Activated CD4-positive, alpha-beta T cell treated with anti-CD3 and anti-CD28 coated beads for 1 hour (primary cell): Measurements from ENCODE around the gene DIAPH3.

Experiments used
- DNase-seq: peaks from one replicate; pipeline ENCODE4 v3.0.0-alpha.2; 2020

Gene DIAPH3

GRCh38 chr13:60150538-60150937 is 13.2 kb downstream of the DIAPH3 start:
- DNase-seq, result no peak

GRCh38 chr13:60148918-60149317 is 14.8 kb downstream of the DIAPH3 start:
- DNase-seq, result no peak

GRCh38 chr13:60147361-60147760 is 16.4 kb downstream of the DIAPH3 start:
- DNase-seq, result no peak

GRCh38 chr13:60146471-60146870 is 17.3 kb downstream of the DIAPH3 start:
- no peak for DNase-seq

GRCh38 chr13:60143775-60144174 is 20.0 kb downstream of the DIAPH3 start:
- DNase-seq, result no peak

- DNase-seq, result no peak
Measured at GRCh38 chr13:60139272-60139671, 24.5 kb downstream of the DIAPH3 start.

- DNase-seq, result no peak
Measured at GRCh38 chr13:60138674-60139073, 25.1 kb downstream of the DIAPH3 start.

GRCh38 chr13:60137911-60138560 is 25.7 kb downstream of the DIAPH3 start:
- no peak for DNase-seq

- DNase-seq, result no peak
Measured at GRCh38 chr13:60135344-60135743, 28.4 kb downstream of the DIAPH3 start.

- DNase-seq, result no peak
Measured at GRCh38 chr13:60134376-60134775, 29.4 kb downstream of the DIAPH3 start.

- DNase-seq, result no peak
Measured at GRCh38 chr13:60121337-60121687, 42.4 kb downstream of the DIAPH3 start.

- no peak for DNase-seq
Measured at GRCh38 chr13:60120617-60121336, 43.0 kb downstream of the DIAPH3 start.

GRCh38 chr13:60118696-60119400 is 44.9 kb downstream of the DIAPH3 start:
- no peak for DNase-seq

GRCh38 chr13:60114499-60115028 is 49.2 kb downstream of the DIAPH3 start:
- no peak for DNase-seq

- DNase-seq, result no peak
Measured at GRCh38 chr13:60112771-60113170, 51.0 kb downstream of the DIAPH3 start.

- DNase-seq, result no peak
Measured at GRCh38 chr13:60111691-60112090, 52.0 kb downstream of the DIAPH3 start.

GRCh38 chr13:60109285-60109684 is 54.4 kb downstream of the DIAPH3 start:
- no peak for DNase-seq

GRCh38 chr13:60108589-60108988 is 55.1 kb downstream of the DIAPH3 start:
- no peak for DNase-seq

GRCh38 chr13:60099631-60100420 is 63.9 kb downstream of the DIAPH3 start:
- DNase-seq, result no peak

- no peak for DNase-seq
Measured at GRCh38 chr13:60095300-60095699, 68.4 kb downstream of the DIAPH3 start.

- no peak for DNase-seq
Measured at GRCh38 chr13:60094385-60095088, 69.2 kb downstream of the DIAPH3 start.

GRCh38 chr13:60093425-60094019 is 70.2 kb downstream of the DIAPH3 start:
- DNase-seq, result no peak
